ENCODE measurements around the gene C20orf204.

DNA sequence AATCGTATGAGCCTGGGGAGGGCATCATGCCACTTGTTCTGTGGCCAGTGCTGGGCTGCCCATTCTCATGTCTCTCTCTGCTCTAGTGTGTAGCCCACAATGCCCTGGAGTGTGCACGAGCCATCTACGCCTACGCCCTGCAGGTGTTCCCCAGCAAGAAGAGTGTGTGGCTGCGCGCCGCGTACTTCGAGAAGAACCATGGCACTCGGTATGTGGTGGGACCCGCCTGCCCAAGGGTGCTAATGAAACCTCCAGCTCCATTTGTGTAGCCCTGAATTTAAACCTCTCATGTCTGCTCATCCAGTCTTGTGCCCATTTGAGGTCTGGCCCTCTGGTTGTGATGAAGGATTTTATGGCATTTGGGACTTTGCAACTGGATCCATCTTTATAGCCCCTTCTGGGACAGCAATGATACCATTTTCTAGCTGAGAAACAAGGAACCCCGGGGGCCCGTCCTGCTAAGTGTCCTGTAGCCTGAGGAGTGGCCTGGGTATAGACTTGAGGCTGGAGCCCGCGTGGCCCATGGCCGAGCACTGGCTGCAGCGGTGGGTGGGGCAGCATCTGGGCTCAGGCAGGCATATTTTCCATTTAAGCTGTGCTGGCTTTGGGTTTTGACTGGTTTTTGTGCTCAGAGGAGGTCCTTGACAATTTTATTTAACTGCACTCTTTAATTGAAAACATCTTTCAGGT, 13.2 kb upstream of the C20orf204 start:
- TF ChIP-seq, protein P1, sequence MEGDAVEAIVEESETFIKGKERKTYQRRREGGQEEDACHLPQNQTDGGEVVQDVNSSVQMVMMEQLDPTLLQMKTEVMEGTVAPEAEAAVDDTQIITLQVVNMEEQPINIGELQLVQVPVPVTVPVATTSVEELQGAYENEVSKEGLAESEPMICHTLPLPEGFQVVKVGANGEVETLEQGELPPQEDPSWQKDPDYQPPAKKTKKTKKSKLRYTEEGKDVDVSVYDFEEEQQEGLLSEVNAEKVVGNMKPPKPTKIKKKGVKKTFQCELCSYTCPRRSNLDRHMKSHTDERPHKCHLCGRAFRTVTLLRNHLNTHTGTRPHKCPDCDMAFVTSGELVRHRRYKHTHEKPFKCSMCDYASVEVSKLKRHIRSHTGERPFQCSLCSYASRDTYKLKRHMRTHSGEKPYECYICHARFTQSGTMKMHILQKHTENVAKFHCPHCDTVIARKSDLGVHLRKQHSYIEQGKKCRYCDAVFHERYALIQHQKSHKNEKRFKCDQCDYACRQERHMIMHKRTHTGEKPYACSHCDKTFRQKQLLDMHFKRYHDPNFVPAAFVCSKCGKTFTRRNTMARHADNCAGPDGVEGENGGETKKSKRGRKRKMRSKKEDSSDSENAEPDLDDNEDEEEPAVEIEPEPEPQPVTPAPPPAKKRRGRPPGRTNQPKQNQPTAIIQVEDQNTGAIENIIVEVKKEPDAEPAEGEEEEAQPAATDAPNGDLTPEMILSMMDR (IDR thresholded peaks at IDR 0.05) = no peak
- no peak for TF ChIP-seq POLR2A (IDR thresholded peaks at IDR 0.05)

Data from testis (tissue), 2 donors.